ENCODE results near the gene KNCN.

- TF ChIP-seq GATA2 (IDR thresholded peaks at IDR 0.05; ENCODE audit: low read depth, low read length) (no peak), GATA3 (IDR thresholded peaks at IDR 0.05; ENCODE audit: low read depth, low read length) (no peak)
Observed at GRCh38 chr1:46552357-46553237, 1.1 kb upstream of the KNCN start.
